Prostate gland (tissue), 2 donors: Measurements from ENCODE around the gene JMJD1C. TPM values are rescaled to one million over a fixed set of nuclear protein-coding genes. Genes with fewer than 3 reads are reported as not detected.

Experiments
- DNase-seq: peaks from one replicate; pipeline ENCODE4 v3.0.0-alpha.2; 2019; ENCODE audit warnings: low spot score
- H3K27ac ChIP-seq, 2 donors: fragments of 200-600 bp; sonication (generic); 2 replicates each; pipeline ENCODE4 v1.5.1; 2017 to 2019
- H3K27me3 ChIP-seq: fragments of 200-600 bp; sonication (generic); replicated peaks from 2 replicates; pipeline ENCODE4 v1.5.1; 2019; ENCODE audit not compliant: insufficient read depth
- H3K36me3 ChIP-seq, 2 donors: fragments of 200-600 bp; sonication (generic); 1 replicate in 1 of 2; 2 replicates in 1 of 2; pipeline versions ENCODE4 v1.5.1 to v1.8.1; 2017 to 2019
- H3K4me1 ChIP-seq: fragments of 200-600 bp; sonication (generic); replicated peaks from 2 replicates; pipeline ENCODE4 v1.5.1; 2019
- H3K4me3 ChIP-seq, 2 donors: fragments of 200-600 bp; sonication (generic); 2 replicates each; pipeline ENCODE4 v1.5.1; 2017 to 2019
- H3K9me3 ChIP-seq: fragments of 200-600 bp; sonication (generic); 2 replicates; pipeline ENCODE4 v1.5.1; 2017
- CTCF ChIP-seq, 4 experiments: fragments of 200-600 bp in 2 of 4; fragments of 450-650 bp in 2 of 4; sonication (generic) in 2 of 4; IDR thresholded peaks; 1 replicate in 3 of 4; 2 replicates in 1 of 4; pipeline ENCODE4 v1.5.1; 2016 to 2019; ENCODE audit warnings: antibody characterized with exemption in 4 of 4, mild to moderate bottlenecking in 2 of 4, moderate library complexity in 2 of 4
- POLR2A ChIP-seq: fragments of 450-650 bp; IDR thresholded peaks from one replicate; pipeline ENCODE4 v1.6.1; 2016; ENCODE audit warnings: antibody characterized with exemption, mild to moderate bottlenecking
- POLR2AphosphoS5 ChIP-seq: sonication (generic); formaldehyde crosslinking; IDR thresholded peaks from one replicate; pipeline ENCODE4 v1.6.1; 2017; ENCODE audit warnings: antibody characterized with exemption
- WGBS: methylation state at CpG from one replicate; pipeline ENCODE4 v1.1.5; 2018; 5-methylcytosine and 5-hydroxymethylcytosine counted together
- intact Hi-C: fragments of 100-400 bp; cut with DNase I; formaldehyde crosslinking; loops from one replicate; pipeline ENCODE4 v1.14.2; 2022
- total RNA-seq, 2 donors: library from RNA; depleted of rRNA; stranded (reverse); fragments of >200 nt; gene quantifications; one replicate each; pipeline ENCODE4 v1.1.0, GENCODE V29; 2016

Gene JMJD1C
- total RNA-seq, 2 donors from 2014 or later: 66.9 to 97.9 TPM

- no peak overlapping the region for H3K27ac ChIP-seq
- H3K4me1 ChIP-seq: no peaks in the 10 kb centered on the region
- WGBS: 32% methylated on average over 3 of the region's 3 CpGs
- H3K4me3 ChIP-seq: no peak overlapping the region
- TF ChIP-seq POLR2A: no peak
- TF ChIP-seq CTCF (IDR thresholded peaks at IDR 0.05): no peak
- no peak for TF ChIP-seq POLR2AphosphoS5
- H3K36me3 ChIP-seq: no peaks in the 10 kb centered on the region
- H3K9me3 ChIP-seq: no peaks in the 10 kb centered on the region
- no peaks in the 10 kb centered on the region for H3K27me3 ChIP-seq
- no peak for DNase-seq
- intact Hi-C loops: no loop called here
Observed at GRCh38 chr10:63227207-63227895, 238.4 kb downstream of the JMJD1C start.

- no peak for DNase-seq
- WGBS: 57% methylated on average over 1 of the region's 1 CpG
- intact Hi-C loops: no loop called here
- Histone ChIP-seq H3K9me3 (no peaks in the 10 kb centered on the region), H3K27me3 (no peaks in the 10 kb centered on the region), H3K4me1 (no peaks in the 10 kb centered on the region), H3K36me3 (no peaks in the 10 kb centered on the region), H3K27ac (no peak overlapping the region), H3K4me3 (no peak overlapping the region)
- no peak for TF ChIP-seq CTCF (IDR thresholded peaks at IDR 0.05)
- TF ChIP-seq POLR2A: no peak
- no peak for TF ChIP-seq POLR2AphosphoS5
Observed at GRCh38 chr10:63224241-63224640, 241.5 kb downstream of the JMJD1C start.

- no peak overlapping the region for H3K4me3 ChIP-seq
- intact Hi-C loops: no loop called here
- no peaks in the 10 kb centered on the region for H3K36me3 ChIP-seq
- H3K9me3 ChIP-seq: no peaks in the 10 kb centered on the region
- no peak overlapping the region for H3K27ac ChIP-seq
- 78% methylated on average over 4 of the region's 4 CpGs for WGBS
- TF ChIP-seq POLR2AphosphoS5: no peak
- no peak for TF ChIP-seq CTCF (IDR thresholded peaks at IDR 0.05)
- no peak for TF ChIP-seq POLR2A
- no peaks in the 10 kb centered on the region for H3K4me1 ChIP-seq
- DNase-seq: no peak
- H3K27me3 ChIP-seq: no peaks in the 10 kb centered on the region
Observed at GRCh38 chr10:63221950-63222349, 243.8 kb downstream of the JMJD1C start.

GRCh38 chr10:63219749-63220148 lies 246.0 kb downstream of the JMJD1C start:
- 91% methylated on average over 5 of the region's 5 CpGs for WGBS
- no peak overlapping the region for H3K27ac ChIP-seq
- no peaks in the 10 kb centered on the region for H3K4me1 ChIP-seq
- no peak for DNase-seq
- intact Hi-C loops: loop anchor here (5.0 kb wide), 3 partner anchors 248 to 503 kb away; partner anchors contain the start of gene JMJD1C
- H3K27me3 ChIP-seq: no peaks in the 10 kb centered on the region
- H3K9me3 ChIP-seq: no peaks in the 10 kb centered on the region
- no peak overlapping the region for H3K4me3 ChIP-seq
- TF ChIP-seq POLR2A (no peak), CTCF (IDR thresholded peaks at IDR 0.05) (no peak), POLR2AphosphoS5 (no peak)
- H3K36me3 ChIP-seq: no peaks in the 10 kb centered on the region

- Histone ChIP-seq H3K4me3 (no peak overlapping the region), H3K27me3 (no peaks in the 10 kb centered on the region), H3K36me3 (no peaks in the 10 kb centered on the region), H3K27ac (no peak overlapping the region), H3K9me3 (no peaks in the 10 kb centered on the region), H3K4me1 (no peaks in the 10 kb centered on the region)
- TF ChIP-seq POLR2AphosphoS5 (no peak), CTCF (IDR thresholded peaks at IDR 0.05) (peak in 3 of 4 experiments; percentile 68 to 80 (median 77))
- DNase-seq: peak; percentile 44
- 8% methylated on average over 3 of the region's 3 CpGs for WGBS
- intact Hi-C loops: loop anchor here (5.0 kb wide), 3 partner anchors 250 to 505 kb away; partner anchors contain the start of gene JMJD1C
Observed at GRCh38 chr10:63217120-63217605, 248.6 kb downstream of the JMJD1C start.
